Smooth muscle cell (in vitro differentiated cells): ENCODE data around the gene DNASE1L1. TPM values are rescaled to one million over a fixed set of nuclear protein-coding genes. Genes with fewer than 3 reads are reported as not detected.

Source experiments
- DNase-seq: peaks from one replicate; lab custom pipeline; 2025; ENCODE audit not compliant: unreplicated experiment; lab: John Stamatoyannopoulos, UW
- H2AFZ ChIP-seq: fragments of 200-600 bp; sonication (generic); 2 replicates; pipeline ENCODE4 v1.6.0; 2016; ENCODE audit warnings: antibody characterized with exemption, low read depth, mild to moderate bottlenecking
- H3F3A ChIP-seq: fragments of 200-600 bp; sonication (generic); 2 replicates; pipeline ENCODE4 v1.6.0; 2017; ENCODE audit warnings: antibody characterized with exemption, low read depth
- H3K27ac ChIP-seq: fragments of 200-600 bp; sonication (generic); 2 replicates; pipeline ENCODE4 v1.5.1; 2016; ENCODE audit warnings: low read depth, mild to moderate bottlenecking
- H3K27me3 ChIP-seq: fragments of 200-600 bp; sonication (generic); 2 replicates; pipeline ENCODE4 v1.6.1; 2016; ENCODE audit warnings: low read depth, mild to moderate bottlenecking
- H3K36me3 ChIP-seq: fragments of 200-600 bp; sonication (generic); 2 replicates; pipeline ENCODE4 v1.5.1; 2016; ENCODE audit warnings: low read depth
- H3K4me1 ChIP-seq: fragments of 200-600 bp; sonication (generic); 2 replicates; pipeline ENCODE4 v1.5.1; 2016; ENCODE audit warnings: low read depth
- H3K4me2 ChIP-seq: fragments of 200-600 bp; sonication (generic); 2 replicates; pipeline ENCODE4 v1.6.0; 2016; ENCODE audit warnings: mild to moderate bottlenecking
- H3K4me3 ChIP-seq: fragments of 200-600 bp; sonication (generic); 2 replicates; pipeline ENCODE4 v1.5.1; 2016; ENCODE audit warnings: mild to moderate bottlenecking
- H3K79me2 ChIP-seq: fragments of 200-600 bp; sonication (generic); 2 replicates; pipeline ENCODE4 v1.6.0; 2016; ENCODE audit warnings: low read depth, mild to moderate bottlenecking
- H3K9ac ChIP-seq: fragments of 200-600 bp; sonication (generic); 2 replicates; pipeline ENCODE4 v1.6.0; 2016; ENCODE audit warnings: low read depth
- H3K9me3 ChIP-seq: fragments of 200-600 bp; sonication (generic); replicated peaks from 2 replicates; pipeline ENCODE4 v1.5.1; 2016; ENCODE audit warnings: low read depth
- H4K20me1 ChIP-seq: fragments of 200-600 bp; sonication (generic); 2 replicates; pipeline ENCODE4 v1.6.0; 2016; ENCODE audit warnings: low read depth
- CTCF ChIP-seq: fragments of 200-600 bp; sonication (generic); IDR thresholded peaks from 2 replicates; pipeline ENCODE4 v1.5.1; 2017; ENCODE audit warnings: borderline replicate concordance, mild to moderate bottlenecking, antibody characterized with exemption; ENCODE audit not compliant: insufficient read depth, poor library complexity, severe bottlenecking
- WGBS: methylation state at CpG from one replicate; pipeline ENCODE4 v1.1.7; 2016; ENCODE audit warnings: low lambda C conversion rate; 5-methylcytosine and 5-hydroxymethylcytosine counted together
- polyA plus RNA-seq: library from polyadenylated mRNA; unstranded; fragments of >200 nt; fragmentation: Nextera tagmentation; extraction: Ambion mirVana; gene quantifications from 2 replicates; pipeline ENCODE4 v1.2.1, GENCODE V29; 2016
- total RNA-seq: library from RNA; depleted of rRNA; stranded (reverse); fragments of >200 nt; gene quantifications from 2 replicates; pipeline ENCODE4 v1.2.3, GENCODE V29; 2014

Gene DNASE1L1
- total and polyA plus RNA-seq, 2 experiments from 2014 or later = 30.0 to 40.4 TPM

GRCh38 chrX:154441564-154441963 lies 32.5 kb upstream of the DNASE1L1 start:
- Histone ChIP-seq H3K4me2 (no peak overlapping the region), H3K27me3 (no peaks in the 10 kb centered on the region), H3K4me1 (peaks cover 10% of the 10 kb centered on the region), H3F3A (no peaks in the 10 kb centered on the region), H4K20me1 (peaks cover 26% of the 10 kb centered on the region), H3K9me3 (no peaks in the 10 kb centered on the region), H2AFZ (no peak overlapping the region), H3K36me3 (no peaks in the 10 kb centered on the region), H3K9ac (no peak overlapping the region), H3K4me3 (no peak overlapping the region), H3K27ac (no peak overlapping the region), H3K79me2 (peaks cover 56% of the 10 kb centered on the region)
- no peak for TF ChIP-seq CTCF
- 91% methylated on average over 11 of the region's 11 CpGs for WGBS
- no peak for DNase-seq

- peaks cover 26% of the 10 kb centered on the region for H4K20me1 ChIP-seq
- 90% methylated on average over 17 of the region's 17 CpGs for WGBS
Observed at GRCh38 chrX:154440623-154441357, 31.7 kb upstream of the DNASE1L1 start.

GRCh38 chrX:154439841-154440240 lies 30.8 kb upstream of the DNASE1L1 start:
- no peak overlapping the region for H3K4me2 ChIP-seq
- peaks cover 5% of the 10 kb centered on the region for H3K4me1 ChIP-seq
- TF ChIP-seq CTCF = no peak
- no peak overlapping the region for H3K27ac ChIP-seq
- no peak overlapping the region for H2AFZ ChIP-seq
- no peaks in the 10 kb centered on the region for H3K36me3 ChIP-seq
- H3K79me2 ChIP-seq = peaks cover 46% of the 10 kb centered on the region
- no peak overlapping the region for H3K4me3 ChIP-seq
- peaks cover 26% of the 10 kb centered on the region for H4K20me1 ChIP-seq
- H3K9me3 ChIP-seq = no peaks in the 10 kb centered on the region
- WGBS = 92% methylated on average over 12 of the region's 18 CpGs
- H3F3A ChIP-seq = no peaks in the 10 kb centered on the region
- H3K27me3 ChIP-seq = no peaks in the 10 kb centered on the region
- DNase-seq = no peak
- H3K9ac ChIP-seq = no peak overlapping the region

More at GRCh38 chrX:154440623-154441357, 31.7 kb upstream of the DNASE1L1 start:
- no peaks in the 10 kb centered on the region for H3K36me3 ChIP-seq
- H3K4me1 ChIP-seq = peaks cover 10% of the 10 kb centered on the region
- no peaks in the 10 kb centered on the region for H3F3A ChIP-seq
- peaks cover 56% of the 10 kb centered on the region for H3K79me2 ChIP-seq
- H3K9ac ChIP-seq = no peak overlapping the region
- no peak overlapping the region for H2AFZ ChIP-seq
- no peak overlapping the region for H3K4me2 ChIP-seq
- no peaks in the 10 kb centered on the region for H3K27me3 ChIP-seq
- no peak for TF ChIP-seq CTCF
- no peak for DNase-seq
- H3K4me3 ChIP-seq = no peak overlapping the region
- H3K9me3 ChIP-seq = no peaks in the 10 kb centered on the region
- no peak overlapping the region for H3K27ac ChIP-seq
